Heart left ventricle (tissue), 13 donors: ENCODE data around the gene OTOF.

Experiments
- POLR2A ChIP-seq, 2 donors: fragments of 450-650 bp; IDR thresholded peaks; one replicate each; pipeline ENCODE4 v1.6.1; 2017; ENCODE audit warnings: antibody characterized with exemption in 2 of 2, mild to moderate bottlenecking in 2 of 2, moderate library complexity in 2 of 2
- TF ChIP-seq, protein P1 (sequence below), 12 donors: fragments of 200-600 bp; sonication (generic) in 4 of 12; IDR thresholded peaks; one replicate each; pipeline versions ENCODE4 v1.5.0 to v1.8.0; 2018 to 2022; ENCODE audit warnings: antibody characterized with exemption in 12 of 12, mild to moderate bottlenecking in 5 of 12
- donor health status: ischemic (EF 13 %, LVEDD 7.1; RV severe dilation, severe dysfunction).
- donor health status: DM: no; HTN: yes; CAD: no.
- donor health status: DM: no; HTN: no; CAD: no.
- donor health status: ischemic (EF 25% LVEDD 6.9; RV normal size, moderate dysfunction).
- donor health status: ischemic (EF 25% LVEDD 5.7; RV mildly dilated, moderate dysfunction).
- donor health status: ischemic (EF 35%, LVEDD 5.7; RV mildly dilated, moderate dysfunction).
- donor health status: nonischemic (EF 11% LVEDD 7.7; RV severe dilation, severe dysfunction).
- donor health status: DM: yes; HTN: yes; CAD: no.
- donor health status: PGD.
- donor health status: ischemic (EF 29% LVEDD 5.4; RV normal size, mild dysfunction).
- donor health status: nonischemic (EF 23%, LVEDD 6.1; RV moderate dilation, normal function).

DNA sequence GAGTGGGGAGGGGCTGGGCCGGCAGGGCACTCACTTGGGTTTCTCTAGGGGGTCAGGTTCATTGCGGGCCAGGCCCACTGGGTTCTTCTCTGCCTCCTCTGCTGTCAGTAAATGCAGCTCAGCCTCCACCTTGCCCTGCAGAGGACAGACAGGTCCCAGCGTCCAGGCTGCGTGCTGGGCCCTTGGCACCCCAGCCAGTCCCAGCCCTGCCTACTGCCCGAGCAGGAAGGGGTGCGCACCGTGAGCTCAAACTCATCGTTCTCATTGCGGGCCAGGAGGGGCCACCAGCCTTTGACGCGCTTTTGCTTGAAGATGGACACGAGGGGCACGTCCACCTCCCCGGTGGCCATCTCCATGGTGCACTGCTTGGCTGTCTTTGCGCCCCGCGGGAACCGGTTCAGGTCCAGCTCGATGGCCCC lies 17.3 kb downstream of the OTOF start:
- TF ChIP-seq, protein P1, sequence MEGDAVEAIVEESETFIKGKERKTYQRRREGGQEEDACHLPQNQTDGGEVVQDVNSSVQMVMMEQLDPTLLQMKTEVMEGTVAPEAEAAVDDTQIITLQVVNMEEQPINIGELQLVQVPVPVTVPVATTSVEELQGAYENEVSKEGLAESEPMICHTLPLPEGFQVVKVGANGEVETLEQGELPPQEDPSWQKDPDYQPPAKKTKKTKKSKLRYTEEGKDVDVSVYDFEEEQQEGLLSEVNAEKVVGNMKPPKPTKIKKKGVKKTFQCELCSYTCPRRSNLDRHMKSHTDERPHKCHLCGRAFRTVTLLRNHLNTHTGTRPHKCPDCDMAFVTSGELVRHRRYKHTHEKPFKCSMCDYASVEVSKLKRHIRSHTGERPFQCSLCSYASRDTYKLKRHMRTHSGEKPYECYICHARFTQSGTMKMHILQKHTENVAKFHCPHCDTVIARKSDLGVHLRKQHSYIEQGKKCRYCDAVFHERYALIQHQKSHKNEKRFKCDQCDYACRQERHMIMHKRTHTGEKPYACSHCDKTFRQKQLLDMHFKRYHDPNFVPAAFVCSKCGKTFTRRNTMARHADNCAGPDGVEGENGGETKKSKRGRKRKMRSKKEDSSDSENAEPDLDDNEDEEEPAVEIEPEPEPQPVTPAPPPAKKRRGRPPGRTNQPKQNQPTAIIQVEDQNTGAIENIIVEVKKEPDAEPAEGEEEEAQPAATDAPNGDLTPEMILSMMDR (IDR thresholded peaks at IDR 0.05): no peak
- no peak for TF ChIP-seq POLR2A (IDR thresholded peaks at IDR 0.05)
